Nephron (organoid): ENCODE data around the gene ALDH3B2.

Experiments used
- H3K27ac Mint-ChIP-seq, 3 experiments: 2 replicates each; pipeline ENCODE4 v1.8.0; 2020; ENCODE audit warnings: mixed read lengths in 3 of 3, mild to moderate bottlenecking in 2 of 3, moderate library complexity in 1 of 3
- H3K27me3 Mint-ChIP-seq: 2 replicates; pipeline ENCODE4 v1.8.0; 2021; ENCODE audit warnings: low read depth, mild to moderate bottlenecking, moderate library complexity, mixed read lengths
- H3K36me3 Mint-ChIP-seq: 2 replicates; pipeline ENCODE4 v1.8.0; 2020; ENCODE audit warnings: low read depth, mixed read lengths
- H3K4me1 Mint-ChIP-seq: 2 replicates; pipeline ENCODE4 v1.8.0; 2020; ENCODE audit warnings: mixed read lengths
- H3K4me3 Mint-ChIP-seq, 3 experiments: 2 replicates each; pipeline ENCODE4 v1.8.0; 2020; ENCODE audit warnings: mild to moderate bottlenecking in 3 of 3, mixed read lengths in 3 of 3, moderate library complexity in 2 of 3
- H3K9me3 Mint-ChIP-seq: 2 replicates; pipeline ENCODE4 v1.8.0; 2020; ENCODE audit warnings: mixed read lengths
- CTCF ChIP-seq, 3 experiments: fragments of 200-600 bp; sonication (generic); IDR thresholded peaks; one replicate each; pipeline ENCODE4 v1.5.0; 2021; ENCODE audit warnings: antibody characterized with exemption in 3 of 3; ENCODE audit not compliant: unreplicated experiment in 3 of 3

The ALDH3B2 gene

GRCh38 chr11:67631411-67631810, 43.0 kb downstream of the ALDH3B2 start:
- no peak for TF ChIP-seq CTCF (IDR thresholded peaks at IDR 0.05; ENCODE audit: unreplicated experiment in 3 of 3)
- Mint-ChIP-seq H3K4me3 (peak overlapping the region; percentile 85 to 94 (median 88)), H3K4me1 (peaks cover 4% of the 10 kb centered on the region), H3K27ac (no peak overlapping the region), H3K9me3 (no peaks in the 10 kb centered on the region), H3K36me3 (peaks cover 11% of the 10 kb centered on the region), H3K27me3 (peaks cover 5% of the 10 kb centered on the region)

GRCh38 chr11:67630943-67631331, 43.5 kb downstream of the ALDH3B2 start:
- Mint-ChIP-seq H3K27ac (peak overlapping the region; percentile 17 to 82 (median 67)), H3K27me3 (peaks cover 5% of the 10 kb centered on the region), H3K4me3 (peak overlapping the region; percentile 85 to 94 (median 88)), H3K4me1 (peaks cover 4% of the 10 kb centered on the region), H3K36me3 (peaks cover 15% of the 10 kb centered on the region), H3K9me3 (no peaks in the 10 kb centered on the region)
- peak in 1 of 3 experiments; percentile 29 for TF ChIP-seq CTCF (IDR thresholded peaks at IDR 0.05; ENCODE audit: unreplicated experiment in 3 of 3)

- peaks cover 20% of the 10 kb centered on the region for H3K36me3 Mint-ChIP-seq
- peaks cover 4% of the 10 kb centered on the region for H3K4me1 Mint-ChIP-seq
- TF ChIP-seq CTCF (IDR thresholded peaks at IDR 0.05; ENCODE audit: unreplicated experiment in 3 of 3), result peak; percentile 71 to 78 (median 71)
- no peaks in the 10 kb centered on the region for H3K9me3 Mint-ChIP-seq
- H3K27me3 Mint-ChIP-seq, result peaks cover 5% of the 10 kb centered on the region
- H3K27ac Mint-ChIP-seq, result peak overlapping the region; percentile 17 to 82 (median 67)
- peak overlapping the region; percentile 85 to 94 (median 88) for H3K4me3 Mint-ChIP-seq
These were observed 44.0 kb downstream of the ALDH3B2 start for GRCh38 chr11:67630228-67630942.

DNA sequence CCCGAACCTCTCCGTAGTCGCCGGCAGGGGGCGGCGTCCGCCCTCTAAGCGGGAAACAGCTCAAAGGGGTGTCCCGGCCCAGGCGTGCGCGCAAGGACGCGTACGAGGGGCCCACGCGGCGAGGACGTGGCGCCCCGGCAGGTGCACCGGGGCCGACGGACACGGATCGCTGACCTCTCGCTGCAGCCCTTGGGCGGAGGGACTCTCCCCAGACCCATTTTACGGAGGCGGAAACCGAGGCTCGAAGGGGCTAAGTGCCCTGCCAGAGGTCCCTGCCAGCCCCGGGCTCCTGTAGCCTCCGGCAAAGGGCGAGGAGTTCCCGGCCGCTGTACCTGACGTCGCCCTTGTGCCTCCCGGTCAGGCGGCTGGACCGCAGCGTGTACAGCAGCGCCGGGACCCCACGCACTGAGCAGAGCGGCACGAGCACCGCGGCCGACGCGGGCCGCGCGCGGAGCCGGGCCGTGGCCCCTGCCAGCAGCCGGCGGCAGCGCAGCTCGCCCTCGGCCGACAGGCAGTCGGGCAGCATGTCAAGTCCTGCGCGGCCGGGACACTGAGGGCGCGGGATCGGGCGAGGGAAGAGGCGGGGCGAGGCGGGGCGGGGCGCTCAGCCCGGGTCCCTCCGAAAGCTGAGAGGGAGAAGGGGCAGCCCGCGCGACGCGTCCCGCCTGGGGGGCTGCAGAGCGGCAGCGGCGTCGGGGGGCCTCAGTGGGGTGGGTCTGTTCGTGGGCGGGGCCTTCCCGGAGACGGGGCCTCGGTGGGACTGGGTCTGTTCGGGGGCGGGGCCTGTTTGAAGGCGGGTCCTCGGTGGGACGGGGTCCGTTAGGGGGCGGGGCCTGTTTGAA, 44.8 kb downstream of the ALDH3B2 start, which contains the start of gene NUDT8:
NUDT8 (minus strand) TSS at position 552 of the 842 bp plus-strand sequence; CDS start at position 526, 26 bp downstream.
- Mint-ChIP-seq H3K4me1 (peaks cover 4% of the 10 kb centered on the region), H3K4me3 (peak within 1 kb of the TSS; percentile 85 to 94 (median 88)), H3K27me3 (no peaks in the 10 kb centered on the region), H3K9me3 (no peaks in the 10 kb centered on the region), H3K36me3 (peaks cover 24% of the 10 kb centered on the region), H3K27ac (peak within 1 kb of the TSS; percentile 17 to 82 (median 67))
- TF ChIP-seq CTCF (IDR thresholded peaks at IDR 0.05; ENCODE audit: unreplicated experiment in 3 of 3), result peak; percentile 89 to 93 (median 90)

DNA sequence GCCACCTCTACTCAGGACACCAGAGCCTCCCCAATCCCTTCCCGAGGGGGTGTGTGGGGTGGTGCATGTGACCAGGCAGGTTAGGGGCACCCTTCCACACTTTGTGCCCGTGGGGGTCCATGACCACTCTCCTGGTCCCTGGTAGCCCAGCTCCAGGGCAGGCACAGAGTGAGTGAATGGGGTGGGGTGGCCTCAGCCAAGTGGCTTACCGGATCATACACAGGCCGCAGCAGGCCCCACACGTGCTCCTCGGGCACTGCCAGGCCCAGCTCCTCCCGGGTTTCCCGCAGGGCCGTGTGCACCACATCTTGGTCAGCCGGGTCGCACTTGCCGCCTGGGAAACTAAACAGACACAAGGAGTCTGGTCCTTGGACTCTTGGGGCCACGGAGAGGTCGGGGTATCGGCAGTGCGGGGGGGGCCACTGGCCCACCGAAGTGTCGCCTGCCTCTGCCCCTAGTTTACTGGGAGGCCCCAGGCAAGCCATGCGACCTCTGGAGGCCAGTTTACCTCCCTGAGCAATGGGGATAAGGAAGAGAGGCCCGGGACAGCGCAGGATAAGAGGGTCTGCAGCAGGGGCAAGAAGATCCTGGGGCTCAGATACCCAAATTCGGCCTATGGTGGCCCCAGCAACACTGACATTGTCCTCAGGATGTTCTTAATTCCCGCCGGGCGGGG, 45.6 kb downstream of the ALDH3B2 start:
- Mint-ChIP-seq H3K4me3 (peak overlapping the region; percentile 74 to 82 (median 79)), H3K9me3 (no peaks in the 10 kb centered on the region), H3K4me1 (peaks cover 4% of the 10 kb centered on the region), H3K27me3 (no peaks in the 10 kb centered on the region), H3K27ac (no peak overlapping the region), H3K36me3 (peaks cover 24% of the 10 kb centered on the region)
- no peak for TF ChIP-seq CTCF (IDR thresholded peaks at IDR 0.05; ENCODE audit: unreplicated experiment in 3 of 3)
